AG04450 (cell line): ENCODE data around the gene SEMA6A. TPM values are rescaled to one million over a fixed set of nuclear protein-coding genes. Genes with fewer than 3 reads are reported as not detected.

ENCODE experiments used
- CTCF ChIA-PET: fragments of 300-600, 350-600 bp; formaldehyde crosslinking; extraction: SDS; loops from one replicate; lab custom pipeline; 2022; ENCODE audit warnings: antibody characterized with exemption, inconsistent platforms; lab: Charles Lee
- POLR2A ChIA-PET: fragments of 350-600 bp; formaldehyde crosslinking; extraction: SDS; loops from one replicate; lab custom pipeline; 2021; ENCODE audit warnings: antibody characterized with exemption, inconsistent platforms; lab: Yijun Ruan, JAX
- DNase-seq: peaks from one replicate; pipeline ENCODE4 v3.0.0-alpha.2; 2011; ENCODE audit warnings: low read depth, low spot score
- H3K27ac ChIP-seq: one replicate; pipeline ENCODE4 v1.5.1; 2012; ENCODE audit warnings: low read depth, low read length, control low read depth
- H3K27me3 ChIP-seq: one replicate; pipeline ENCODE4 v1.6.0; 2012; ENCODE audit warnings: low read length; ENCODE audit not compliant: control insufficient read depth, insufficient read depth
- H3K4me3 ChIP-seq: 2 replicates; pipeline ENCODE4 v1.5.1; 2011; ENCODE audit warnings: mild to moderate bottlenecking, low read depth, low read length, control low read depth
- H3K9me3 ChIP-seq: 2 replicates; pipeline ENCODE4 v1.5.1; 2012; ENCODE audit warnings: low read length; ENCODE audit not compliant: control insufficient read depth, insufficient read depth
- CTCF ChIP-seq: IDR thresholded peaks from 2 replicates; pipeline ENCODE4 v1.5.1; 2011; ENCODE audit warnings: low read depth, low read length, control low read depth, inconsistent platforms
- polyA plus RNA-seq: library from polyadenylated mRNA; depleted of rRNA; stranded (reverse); fragments of >200 nt; gene quantifications from 2 replicates; pipeline ENCODE4 v1.2.3, GENCODE V29; 2011

SEMA6A gene
- polyA plus RNA-seq, 1 experiment: 0.17 TPM

- Histone ChIP-seq H3K27ac (no peak overlapping the region), H3K4me3 (no peak overlapping the region), H3K27me3 (no peaks in the 10 kb centered on the region), H3K9me3 (peaks cover 14% of the 10 kb centered on the region; the same call in 1 of the 2 replicates)
- ChIA-PET POLR2A (no interaction called here), CTCF (no interaction called here)
- DNase-seq: no peak
- TF ChIP-seq CTCF: no peak
Observed at GRCh38 chr5:116444373-116445295, 130.0 kb downstream of the SEMA6A start.

- ChIA-PET POLR2A (no interaction called here), CTCF (no interaction called here)
- Histone ChIP-seq H3K4me3 (no peak overlapping the region), H3K27ac (no peak overlapping the region), H3K9me3 (peaks cover 14% of the 10 kb centered on the region; the same call in 1 of the 2 replicates), H3K27me3 (peaks cover 3% of the 10 kb centered on the region)
- no peak for TF ChIP-seq CTCF
- no peak for DNase-seq
Observed at GRCh38 chr5:116442931-116443551, 131.6 kb downstream of the SEMA6A start.

- H3K9me3 ChIP-seq: peaks cover 9% of the 10 kb centered on the region; the same call in 1 of the 2 replicates
- CTCF ChIA-PET: no interaction called here
- no peak overlapping the region for H3K27ac ChIP-seq
- POLR2A ChIA-PET: no interaction called here
- DNase-seq: no peak
- no peak for TF ChIP-seq CTCF
- H3K4me3 ChIP-seq: no peak overlapping the region
- peaks cover 3% of the 10 kb centered on the region for H3K27me3 ChIP-seq
Observed at GRCh38 chr5:116442095-116442534, 132.5 kb downstream of the SEMA6A start.

- CTCF ChIA-PET: no interaction called here
Observed at GRCh38 chr5:116441223-116441622, 133.4 kb downstream of the SEMA6A start.

More at GRCh38 chr5:116441223-116441622, 133.4 kb downstream of the SEMA6A start:
- no peak for TF ChIP-seq CTCF
- Histone ChIP-seq H3K4me3 (no peak overlapping the region), H3K27me3 (peaks cover 6% of the 10 kb centered on the region), H3K27ac (no peak overlapping the region), H3K9me3 (peaks cover under 1% of the 10 kb centered on the region; the same call in 1 of the 2 replicates)
- no peak for DNase-seq
- POLR2A ChIA-PET: no interaction called here
